NCI-H524 treated with DMSO at 0.1 percent for 48 hours (cell line): Measurements from ENCODE around the gene PHAF1.

Experiments used
- DNase-seq: peaks from one replicate; lab custom pipeline; 2025; lab: John Stamatoyannopoulos, UW

The PHAF1 gene

DNA sequence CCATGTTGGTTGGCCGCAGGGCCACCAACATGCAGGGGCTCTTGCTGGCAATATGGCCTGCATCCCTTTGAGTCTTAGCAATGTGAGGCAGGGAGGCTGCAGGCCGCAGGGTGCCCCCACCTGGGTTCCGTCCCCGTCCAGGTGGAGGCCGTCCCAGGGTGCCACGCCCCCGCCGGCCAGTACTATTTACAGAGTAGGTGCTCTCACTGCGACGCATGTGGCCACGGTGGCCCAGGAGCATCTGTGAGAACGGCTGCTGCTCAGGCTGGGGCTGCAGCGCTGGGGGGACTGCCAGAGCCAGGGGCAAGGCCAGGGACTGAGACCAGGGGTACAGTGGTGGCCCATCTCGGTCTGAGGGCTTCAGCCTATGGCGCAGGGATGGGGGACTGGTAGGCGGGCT is 70.4 kb downstream of the PHAF1 start:
- DNase-seq: no peak

DNA sequence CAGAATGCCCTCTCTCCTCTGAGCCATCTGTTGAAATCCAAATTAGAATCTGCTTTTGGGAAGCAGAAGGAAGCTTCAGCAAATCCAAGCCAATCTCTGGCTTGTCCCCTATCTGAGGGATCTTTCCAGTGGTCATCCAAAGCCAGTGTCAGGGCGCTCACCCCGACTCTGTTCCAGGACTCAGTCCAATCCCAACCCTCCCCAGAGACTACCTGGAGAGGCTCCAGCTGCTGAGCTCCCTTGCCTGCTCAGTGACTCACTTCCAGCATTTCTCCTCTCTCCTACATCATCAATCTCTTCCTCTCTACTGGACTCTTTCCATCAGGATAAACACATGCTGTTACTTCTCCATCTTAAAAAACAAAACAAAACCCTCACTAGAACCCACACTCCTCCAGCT is 71.6 kb downstream of the PHAF1 start:
- no peak for DNase-seq

DNA sequence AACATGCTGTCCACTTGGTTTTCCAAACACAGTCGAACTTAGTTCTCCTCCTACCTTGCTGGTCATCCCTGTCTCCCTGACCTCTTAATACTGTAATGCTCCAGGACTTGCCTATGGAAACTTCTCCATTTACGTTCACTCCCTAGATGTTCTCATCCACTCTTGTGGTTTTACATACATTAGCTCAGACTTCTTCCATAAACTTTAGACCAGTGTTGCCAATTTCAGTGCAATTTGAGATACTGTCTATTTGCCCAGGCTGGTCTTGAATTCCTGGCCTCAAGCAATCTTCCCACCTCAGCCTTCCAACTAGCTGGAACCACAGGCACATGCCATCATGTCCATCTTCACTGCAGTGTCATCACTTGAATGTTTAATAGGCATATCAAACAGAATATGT is 72.5 kb downstream of the PHAF1 start:
- DNase-seq: no peak

DNA sequence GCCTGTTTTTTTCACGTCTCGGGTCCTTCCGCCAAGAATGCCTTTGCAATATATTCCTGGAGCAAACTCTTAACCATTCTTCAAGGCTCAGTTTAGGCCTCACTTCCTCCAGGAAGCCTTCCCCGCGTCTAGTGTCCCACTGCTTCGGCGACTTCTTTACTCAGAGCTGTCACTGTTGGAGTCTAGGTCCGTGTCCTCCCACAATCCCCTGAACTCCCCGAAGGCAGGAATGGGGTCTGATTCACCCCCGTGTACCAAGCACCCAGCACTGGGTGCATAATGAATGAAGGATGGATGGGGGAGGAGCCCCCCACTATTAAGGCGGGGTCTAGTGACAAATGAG is 73.5 kb downstream of the PHAF1 start:
- no peak for DNase-seq

DNA sequence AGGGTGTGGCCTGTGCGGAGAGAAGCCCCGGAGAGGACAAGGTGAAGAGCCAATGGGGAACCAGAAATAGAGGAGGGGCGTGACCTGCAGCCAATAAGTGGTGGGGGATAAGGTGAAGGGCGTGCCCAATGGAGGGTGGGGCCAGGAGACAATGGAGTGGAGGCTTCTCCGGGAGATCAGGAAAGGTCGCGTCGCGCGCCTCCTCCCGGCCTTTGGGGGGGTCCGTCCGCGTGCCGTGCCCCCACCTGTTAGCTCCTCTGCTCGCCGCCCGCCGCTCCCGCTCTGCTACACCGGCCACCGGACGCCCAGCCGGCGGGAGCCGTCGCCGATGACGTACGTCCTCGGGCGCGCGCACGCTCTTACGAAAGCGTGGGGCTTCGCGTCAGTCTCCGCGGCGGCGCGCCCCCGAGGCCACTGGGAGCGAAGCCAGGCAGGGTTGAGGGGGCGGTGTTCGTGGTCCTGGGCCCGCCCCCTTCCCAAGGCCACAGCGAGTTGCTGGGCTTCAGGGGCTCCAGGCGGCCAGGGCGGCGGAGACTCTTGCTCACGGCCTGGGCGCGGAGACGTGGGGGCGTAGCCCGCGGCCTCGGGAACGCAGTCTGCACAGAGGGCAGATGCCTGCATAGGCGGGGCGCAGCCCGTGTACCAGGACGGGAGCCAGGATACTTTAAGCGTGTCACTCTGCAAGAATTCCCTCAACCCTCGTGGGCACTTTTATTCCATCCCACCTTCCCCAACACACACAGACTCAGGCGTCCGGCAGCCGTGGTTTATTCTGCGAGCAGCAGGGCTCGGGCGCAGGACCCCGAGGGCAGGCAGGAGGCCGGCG is 74.1 kb downstream of the PHAF1 start, which contains the start of gene MATCAP1:
MATCAP1 (minus strand) TSS at position 337 of the 826 bp plus-strand sequence. CDS start 3,353 bp downstream, outside the sequence.
- peak; percentile 97 for DNase-seq

DNA sequence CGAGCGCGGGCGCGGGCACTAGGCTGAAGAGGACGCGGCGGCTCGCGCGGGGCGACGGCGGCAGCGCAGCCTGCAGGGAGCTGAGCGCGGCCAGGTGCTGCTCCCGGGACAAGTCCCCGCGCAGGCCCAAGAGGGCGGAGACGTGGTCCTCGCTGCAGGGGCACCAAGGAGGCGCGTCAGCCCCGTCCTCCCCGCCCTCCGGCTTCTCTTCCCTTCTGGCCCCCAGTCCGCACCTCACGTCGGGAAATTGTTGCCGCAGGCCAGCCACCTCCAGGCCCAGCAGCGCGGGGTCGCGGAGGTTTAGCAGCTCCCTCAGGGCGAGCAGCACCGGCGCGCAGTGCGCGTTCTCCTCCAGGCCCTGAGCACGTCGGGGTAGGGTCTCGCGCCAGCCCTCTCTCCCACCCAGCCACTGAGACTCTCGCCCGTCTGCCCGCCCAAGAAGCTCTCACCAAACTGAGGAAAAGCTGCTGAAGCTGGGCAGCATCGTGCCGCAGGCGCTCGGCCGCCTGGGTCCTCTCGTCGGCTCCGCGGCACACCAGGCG is 74.8 kb downstream of the PHAF1 start:
- DNase-seq: no peak

DNA sequence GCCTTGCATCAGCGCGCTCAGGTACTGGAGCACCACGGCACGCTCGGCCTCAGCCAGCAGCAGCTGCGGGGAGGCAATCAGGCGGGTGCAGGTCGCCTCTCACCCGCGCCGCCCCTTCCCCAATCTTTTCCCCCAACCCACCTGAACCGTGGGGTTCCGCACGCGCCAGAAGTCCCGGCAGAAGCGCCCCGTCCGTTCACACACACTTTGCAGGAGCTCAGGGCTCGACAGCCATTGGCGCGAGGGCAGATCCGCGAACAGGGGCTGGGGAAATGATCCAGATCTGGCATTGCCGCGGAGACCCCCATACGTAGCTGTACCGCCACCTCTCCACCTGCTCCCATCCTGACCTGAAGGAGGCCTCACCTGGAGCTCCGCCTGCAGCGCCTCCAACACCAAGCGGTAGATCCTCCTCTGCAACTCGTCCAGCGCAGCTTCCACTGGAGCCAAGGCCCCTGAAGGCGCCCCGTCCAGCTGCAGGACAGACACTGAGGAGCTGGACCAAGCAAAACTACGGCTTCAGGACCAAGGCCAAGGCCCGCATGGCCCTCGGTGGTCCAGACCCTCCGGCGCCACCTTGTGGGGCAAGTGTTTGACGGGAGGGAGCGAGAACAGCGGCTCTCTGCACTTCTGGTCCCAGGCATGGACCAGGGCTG is 75.4 kb downstream of the PHAF1 start:
- no peak for DNase-seq

DNA sequence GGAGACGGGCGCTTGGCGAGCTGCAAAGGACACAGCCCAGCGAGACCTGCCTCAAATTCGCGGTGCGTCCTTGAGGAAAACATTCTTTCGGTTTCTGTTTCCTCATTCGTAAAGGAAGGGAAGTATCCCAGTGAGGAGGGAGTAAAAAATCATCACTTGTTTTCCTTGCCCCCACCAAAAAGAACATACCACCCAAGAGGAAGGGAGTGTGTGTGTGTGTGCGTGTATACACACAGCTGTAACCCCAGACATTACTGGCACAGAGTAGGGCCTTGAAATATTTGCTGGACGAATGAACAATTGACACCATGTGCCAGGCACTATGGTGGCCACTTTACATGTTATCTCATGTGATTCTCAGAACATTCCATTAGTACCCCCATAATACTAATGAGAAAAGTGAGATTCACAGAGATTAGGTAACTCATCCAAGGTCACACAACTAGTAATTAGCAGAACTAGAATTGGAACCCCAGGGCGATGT is 76.0 kb downstream of the PHAF1 start:
- DNase-seq: no peak

DNA sequence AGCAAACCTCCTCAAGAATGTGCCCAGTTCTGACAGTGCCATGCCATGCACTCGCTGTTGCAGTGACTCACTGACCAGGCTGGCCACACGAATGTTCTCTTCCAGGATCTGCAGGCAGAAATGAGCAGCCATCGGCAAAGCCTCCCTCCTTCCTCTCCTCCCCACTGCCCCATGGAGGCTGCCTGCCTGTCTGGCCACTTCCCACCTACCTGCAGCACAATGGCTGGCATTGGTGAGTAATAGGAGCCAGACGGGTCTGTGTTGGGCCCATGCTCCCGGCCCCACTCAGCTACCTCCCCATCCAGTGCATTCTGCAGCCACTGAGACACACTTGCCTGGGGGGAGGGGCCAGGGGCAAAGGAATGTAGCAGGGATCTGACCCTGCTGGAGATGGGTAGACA is 76.8 kb downstream of the PHAF1 start:
- no peak for DNase-seq

DNA sequence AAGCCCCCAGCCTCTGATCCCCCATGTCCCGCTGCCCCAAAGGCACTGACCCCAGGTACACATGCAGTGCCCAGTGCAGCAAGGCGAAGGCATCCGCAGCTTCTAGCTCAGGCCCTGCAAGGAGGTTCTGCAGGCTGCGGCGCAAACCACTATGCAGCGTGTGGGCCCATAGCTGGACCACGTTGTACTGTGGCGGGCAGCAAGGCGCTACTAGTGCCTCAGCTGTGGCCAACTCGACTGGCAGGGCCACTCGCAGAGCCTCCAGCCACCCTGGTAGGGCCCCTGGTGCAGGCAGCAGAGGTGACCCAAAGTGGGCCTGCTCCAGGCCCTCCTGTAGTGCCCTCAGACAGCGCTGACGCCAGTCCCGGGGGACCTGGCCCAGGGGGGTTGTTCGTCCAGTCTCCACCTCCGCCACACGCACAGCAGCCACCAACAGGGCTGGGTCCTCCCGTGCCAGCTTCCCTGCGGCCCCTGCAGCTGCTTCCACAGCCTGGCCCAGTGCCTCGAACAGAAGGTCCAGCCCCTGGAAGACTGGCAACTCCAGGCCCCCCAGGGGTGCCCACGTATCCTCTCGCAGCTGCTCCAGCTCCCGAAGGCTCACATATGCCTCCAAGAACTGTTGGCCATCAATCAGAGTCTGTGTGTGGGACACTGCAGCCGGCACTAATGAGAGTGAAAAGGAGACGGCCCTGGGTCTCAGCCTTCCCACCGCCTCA is 77.6 kb downstream of the PHAF1 start:
- no peak for DNase-seq

DNA sequence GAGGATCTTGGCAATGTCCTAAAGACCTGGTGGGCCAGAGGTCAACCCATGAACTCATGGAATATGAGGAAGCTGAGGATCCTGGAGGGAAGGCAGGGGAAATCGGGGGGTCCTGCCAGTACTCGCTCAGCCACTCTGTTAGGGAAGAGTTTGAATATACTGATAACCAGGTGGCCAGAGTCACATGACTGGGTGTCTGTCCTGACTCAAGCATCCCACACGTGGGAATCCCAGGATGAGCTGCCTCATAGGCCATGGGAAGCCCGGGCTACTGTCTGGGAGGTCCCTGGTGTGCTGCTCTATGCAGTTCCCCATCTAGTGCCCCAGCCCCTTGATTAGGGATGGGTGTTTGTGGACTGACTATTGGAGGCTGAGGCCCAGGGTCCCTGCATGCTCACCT is 78.6 kb downstream of the PHAF1 start:
- no peak for DNase-seq

DNA sequence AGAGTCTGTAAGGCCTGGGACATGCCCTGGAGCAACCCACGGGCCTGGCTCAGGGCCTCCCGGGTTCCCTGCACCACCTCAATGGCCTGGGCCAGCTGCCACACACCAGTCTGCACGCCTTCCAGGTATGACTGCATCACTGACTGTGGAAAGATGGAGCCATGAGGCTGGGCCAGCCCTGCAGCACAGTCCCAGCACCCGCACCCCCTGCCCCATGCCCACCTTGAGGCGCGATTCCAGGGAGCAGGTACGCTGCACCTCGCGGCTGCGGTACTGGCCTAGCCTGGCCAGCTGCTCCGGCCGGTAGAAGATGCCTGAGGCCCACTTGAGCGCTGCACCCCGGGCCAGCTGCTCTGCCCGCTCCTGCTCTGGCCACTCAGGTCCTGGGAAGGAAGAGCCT is 79.1 kb downstream of the PHAF1 start:
- no peak for DNase-seq

DNA sequence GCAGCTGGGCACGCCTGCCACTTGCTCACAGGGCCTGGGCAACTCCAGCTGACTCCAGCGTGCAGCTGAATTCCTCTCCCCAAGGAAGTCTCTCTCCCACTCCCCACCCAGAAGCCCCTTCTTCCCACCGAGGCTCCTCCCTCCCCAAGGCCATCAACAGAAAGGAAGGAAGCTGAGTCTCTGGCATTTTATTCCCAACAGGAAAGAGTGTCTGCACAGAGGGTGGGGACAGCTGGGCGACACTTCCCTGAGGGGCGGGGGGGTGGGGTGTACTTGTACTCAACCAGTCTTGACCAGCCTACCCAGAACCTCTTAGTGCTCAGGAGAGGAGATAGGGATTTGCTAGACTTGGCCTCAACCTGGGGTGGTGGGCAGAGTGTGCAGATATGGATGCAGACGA is 80.3 kb downstream of the PHAF1 start, which contains the start of gene EXOC3L1:
EXOC3L1 (minus strand) TSS at position 96 of the 400 bp plus-strand sequence. CDS start 460 bp downstream, outside the sequence.
- no peak for DNase-seq

DNA sequence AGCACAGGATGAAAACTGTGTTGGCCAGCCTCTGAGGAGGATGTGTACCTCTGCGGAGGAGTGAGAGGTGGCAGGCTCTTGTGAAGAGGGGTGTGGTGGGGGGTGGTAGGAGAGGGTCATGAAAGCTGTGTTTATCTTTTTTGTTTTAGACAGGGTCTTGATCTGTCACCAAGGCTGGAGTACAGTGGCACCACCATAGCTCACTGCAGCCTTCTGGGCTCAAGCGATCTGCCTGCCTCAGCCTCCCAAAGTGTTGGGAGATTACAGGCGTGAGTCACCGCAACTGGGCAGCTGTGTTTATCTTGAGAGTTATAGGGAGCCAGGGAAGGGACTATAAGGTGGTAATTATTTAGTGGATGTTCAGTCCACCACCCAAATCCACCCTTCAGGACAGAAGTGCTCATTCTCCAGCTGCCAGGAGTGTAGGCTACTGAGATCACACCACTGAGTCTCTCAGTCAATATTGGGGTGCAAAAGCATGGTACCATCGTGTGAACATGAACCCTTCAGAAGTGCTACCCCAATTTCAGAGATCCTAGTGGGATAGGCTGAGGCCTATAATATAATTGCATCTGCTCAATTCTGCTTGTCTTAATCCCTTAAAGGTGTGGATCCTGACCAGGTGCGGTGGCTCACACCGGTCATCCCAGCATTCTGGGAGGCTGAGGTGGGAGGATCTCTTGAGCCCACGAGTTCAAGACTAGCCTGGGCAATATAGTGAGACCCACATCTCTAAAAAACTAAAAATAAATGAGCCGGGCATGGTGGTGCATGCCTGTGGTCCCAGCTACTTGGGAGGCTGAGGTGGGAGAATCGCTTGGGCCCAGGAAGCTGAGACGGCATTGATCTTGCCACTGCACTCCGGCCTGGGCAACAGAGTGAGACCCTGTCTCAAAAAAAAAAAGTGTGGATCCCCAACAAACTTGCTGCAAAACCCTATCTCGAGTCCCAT is 81.0 kb downstream of the PHAF1 start:
- no peak for DNase-seq

DNA sequence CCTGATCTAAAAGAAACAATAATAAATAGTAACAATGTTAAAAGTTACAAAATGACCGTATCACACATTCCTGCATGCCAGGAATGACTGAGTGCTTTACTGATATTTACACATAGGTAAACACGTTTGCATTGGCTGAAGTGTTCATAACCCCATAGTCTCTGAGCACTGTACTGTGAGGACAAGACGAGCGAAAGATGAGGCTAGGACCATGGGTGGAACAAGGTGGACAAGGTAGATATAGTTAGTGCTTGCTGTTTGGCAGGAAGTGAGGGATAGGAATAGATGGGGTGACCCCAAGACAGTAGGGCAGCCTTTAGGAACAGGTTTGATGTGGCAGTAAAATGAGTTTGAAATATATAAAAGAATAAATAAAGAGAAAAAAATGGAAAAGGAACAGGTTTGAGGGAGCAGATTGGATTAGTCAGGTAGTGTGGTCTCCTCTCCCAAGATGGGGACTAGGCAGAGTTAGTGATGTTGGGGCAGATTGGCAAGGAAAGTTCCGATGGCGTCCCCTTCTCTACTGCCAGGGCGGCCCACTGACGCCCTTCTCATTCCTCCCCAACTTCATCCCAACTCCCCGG is 81.8 kb downstream of the PHAF1 start:
- DNase-seq: no peak

DNA sequence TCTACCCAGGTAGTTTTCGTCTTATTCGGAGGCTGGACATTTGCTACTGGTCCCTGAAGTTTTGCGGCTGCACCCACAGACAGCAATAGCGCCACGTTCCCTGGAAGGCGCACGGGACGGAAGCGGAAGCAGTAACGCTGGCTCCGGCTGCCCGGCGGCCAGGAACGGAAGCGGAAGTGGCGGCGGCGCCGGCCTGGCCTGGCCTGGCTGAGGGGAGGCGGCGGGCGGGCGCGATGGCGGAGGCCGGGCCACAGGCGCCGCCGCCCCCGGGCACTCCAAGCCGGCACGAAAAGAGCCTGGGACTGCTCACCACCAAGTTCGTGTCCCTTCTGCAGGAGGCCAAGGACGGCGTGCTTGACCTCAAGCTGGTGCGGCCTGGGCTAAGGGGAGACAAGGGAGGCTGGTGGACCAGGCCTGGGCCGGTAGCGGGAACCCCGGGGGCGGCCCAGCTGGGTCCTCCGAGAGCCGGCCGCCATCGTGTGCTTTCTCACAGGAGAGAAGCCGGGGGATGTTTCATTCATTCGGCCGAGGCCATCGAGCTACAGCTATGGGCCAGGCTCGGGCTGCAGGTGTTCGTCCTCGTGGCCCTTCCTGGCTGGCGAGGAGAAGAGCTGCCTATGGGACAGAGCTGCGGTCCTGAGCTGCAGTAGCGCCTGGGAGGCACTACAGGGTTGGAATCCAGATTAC is 82.4 kb downstream of the PHAF1 start, which contains the start of gene E2F4:
E2F4 (plus strand) TSS at position 161 of the 687 bp plus-strand sequence; CDS start at position 234, 73 bp downstream.
- peak; percentile 47 for DNase-seq

DNA sequence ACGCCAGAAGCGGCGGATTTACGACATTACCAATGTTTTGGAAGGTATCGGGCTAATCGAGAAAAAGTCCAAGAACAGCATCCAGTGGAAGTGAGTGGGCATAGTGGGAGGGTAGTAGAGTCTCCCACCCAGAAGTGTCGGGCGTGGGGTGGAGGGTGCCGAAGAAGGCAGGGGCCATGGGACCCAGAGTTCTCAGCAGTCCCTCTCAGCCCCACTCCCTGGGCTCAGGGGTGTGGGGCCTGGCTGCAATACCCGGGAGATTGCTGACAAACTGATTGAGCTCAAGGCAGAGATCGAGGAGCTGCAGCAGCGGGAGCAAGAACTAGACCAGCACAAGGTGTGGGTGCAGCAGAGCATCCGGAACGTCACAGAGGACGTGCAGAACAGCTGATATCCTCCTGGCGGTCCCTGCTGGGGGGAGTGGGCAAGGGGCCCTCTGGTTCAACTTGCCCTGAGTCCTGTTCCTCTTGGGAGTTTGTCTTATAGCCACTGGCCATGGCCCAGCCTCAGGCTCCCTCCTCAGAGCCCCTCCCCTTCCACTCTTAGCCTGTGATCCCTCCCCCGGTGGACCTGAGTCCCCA is 83.1 kb downstream of the PHAF1 start:
- DNase-seq: no peak

DNA sequence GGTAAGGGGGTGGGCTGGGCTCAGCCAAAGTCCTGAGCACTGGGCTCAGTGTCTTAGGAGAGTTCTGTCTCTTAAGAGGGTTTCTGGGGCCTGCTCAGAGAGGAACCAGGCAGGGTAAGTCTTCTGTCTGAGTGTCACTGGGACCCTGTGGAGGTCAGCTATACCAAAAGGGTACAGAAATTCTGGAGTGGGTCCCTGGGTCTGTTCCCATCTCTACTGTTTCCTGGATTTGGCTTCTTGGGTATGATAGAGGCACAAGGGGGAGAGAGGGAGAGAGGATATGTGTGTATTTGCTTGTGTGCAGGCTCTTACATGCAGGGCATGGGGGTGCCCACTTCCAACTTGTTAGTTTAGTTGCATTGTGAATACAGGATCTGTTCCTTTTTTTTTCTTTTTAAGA is 83.8 kb downstream of the PHAF1 start:
- DNase-seq: no peak

DNA sequence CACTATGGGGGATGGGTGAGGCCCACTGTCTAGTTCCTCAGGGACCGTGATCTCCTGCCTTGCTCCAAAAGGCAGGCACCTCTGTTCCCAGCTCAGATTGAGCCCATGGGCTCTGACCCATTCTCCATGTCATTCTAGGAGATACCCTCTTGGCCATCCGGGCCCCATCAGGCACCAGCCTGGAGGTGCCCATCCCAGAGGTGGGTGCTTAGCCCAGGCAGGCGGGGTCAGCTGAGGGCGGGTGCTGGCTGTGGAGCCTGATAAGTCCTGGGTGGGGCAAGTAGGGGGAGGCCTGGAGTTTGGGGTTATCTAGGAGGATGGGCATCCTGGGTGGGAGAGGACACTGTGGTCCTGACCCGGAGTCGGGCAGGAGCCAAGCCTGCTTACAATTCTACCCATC is 84.5 kb downstream of the PHAF1 start:
- DNase-seq: no peak

DNA sequence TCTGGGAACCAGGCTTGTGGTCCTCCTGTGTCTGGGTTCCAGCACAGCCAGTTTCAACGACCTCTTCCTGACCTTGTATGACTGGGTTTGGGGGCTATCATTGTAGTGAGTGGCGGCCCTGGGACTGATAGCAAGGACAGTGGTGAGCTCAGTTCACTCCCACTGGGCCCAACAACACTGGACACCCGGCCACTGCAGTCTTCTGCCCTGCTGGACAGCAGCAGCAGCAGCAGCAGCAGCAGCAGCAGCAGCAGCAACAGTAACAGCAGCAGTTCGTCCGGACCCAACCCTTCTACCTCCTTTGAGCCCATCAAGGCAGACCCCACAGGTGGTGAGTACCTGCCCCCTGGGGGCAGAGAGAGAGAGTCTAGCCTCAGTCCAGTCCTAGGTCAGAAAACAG is 85.9 kb downstream of the PHAF1 start:
- no peak for DNase-seq
